ENCODE results near the gene GABRQ. TPM values are rescaled to one million over a fixed set of nuclear protein-coding genes. Genes with fewer than 3 reads are reported as not detected.
"Not testable (repeated sequence)": the region's sequence is repeated elsewhere in the genome, so short reads cannot be mapped to it uniquely, and the experiment has no call there.

The GABRQ gene
- total RNA-seq, 3 donors from 2014 or later = not detected

GRCh38 chrX:152658302-152658701 lies 20.6 kb downstream of the GABRQ start:
- Histone ChIP-seq H3K27ac (no peak overlapping the region), H3K4me3 (no peak overlapping the region), H3K9me3 (peaks cover 0 to 6% of the 10 kb centered on the region in 2 donors), H3K4me1 (no peaks in the 10 kb centered on the region), H3K27me3 (peaks cover 0 to 63% of the 10 kb centered on the region in 2 donors), H3K36me3 (no peaks in the 10 kb centered on the region)
- intact Hi-C loops (cut with DNase I; ENCODE audit: low total_unique reads) = no loop called here
- DNase-seq (ENCODE audit: low spot score in 2 of 2) = no peak
- TF ChIP-seq POLR2A (IDR thresholded peaks at IDR 0.05) (no peak), POLR2AphosphoS5 (IDR thresholded peaks at IDR 0.05) (no peak), CTCF (IDR thresholded peaks at IDR 0.05) (no peak)

- Histone ChIP-seq H3K4me1 (no peaks in the 10 kb centered on the region), H3K36me3 (no peaks in the 10 kb centered on the region), H3K4me3 (no peak overlapping the region), H3K27ac (no peak overlapping the region), H3K27me3 (peaks cover 0 to 27% of the 10 kb centered on the region in 2 donors), H3K9me3 (peaks cover 0 to 23% of the 10 kb centered on the region in 2 donors)
- no peak for DNase-seq (ENCODE audit: low spot score in 2 of 2)
- intact Hi-C loops (cut with DNase I; ENCODE audit: low total_unique reads) = no loop called here
- no peak for TF ChIP-seq POLR2A (IDR thresholded peaks at IDR 0.05)
- no peak for TF ChIP-seq POLR2AphosphoS5 (IDR thresholded peaks at IDR 0.05)
- TF ChIP-seq CTCF (IDR thresholded peaks at IDR 0.05) = no peak
These were observed 25.4 kb downstream of the GABRQ start for GRCh38 chrX:152663086-152663485.

GRCh38 chrX:152674135-152674534 lies 36.4 kb downstream of the GABRQ start:
- H3K27ac ChIP-seq = no peak overlapping the region

GRCh38 chrX:152674652-152675051 lies 37.0 kb downstream of the GABRQ start:
- intact Hi-C loops (cut with DNase I; ENCODE audit: low total_unique reads); H3K27me3 ChIP-seq; H3K36me3 ChIP-seq; H3K4me1 ChIP-seq; H3K4me3 ChIP-seq; H3K27ac ChIP-seq; DNase-seq (ENCODE audit: low spot score in 2 of 2); H3K9me3 ChIP-seq: not testable (repeated sequence)

More at GRCh38 chrX:152674135-152674534, 36.4 kb downstream of the GABRQ start:
- Histone ChIP-seq H3K4me1 (no peaks in the 10 kb centered on the region), H3K4me3 (no peak overlapping the region), H3K36me3 (no peaks in the 10 kb centered on the region), H3K9me3 (peaks cover 0 to 8% of the 10 kb centered on the region in 2 donors), H3K27me3 (peaks cover 0 to 8% of the 10 kb centered on the region in 2 donors)
- intact Hi-C loops (cut with DNase I; ENCODE audit: low total_unique reads) = no loop called here
- no peak for TF ChIP-seq POLR2AphosphoS5 (IDR thresholded peaks at IDR 0.05)
- TF ChIP-seq POLR2A (IDR thresholded peaks at IDR 0.05) = no peak
- no peak for DNase-seq (ENCODE audit: low spot score in 2 of 2)

- DNase-seq (ENCODE audit: low spot score in 2 of 2); H3K27me3 ChIP-seq; H3K4me3 ChIP-seq; H3K9me3 ChIP-seq; intact Hi-C loops (cut with DNase I; ENCODE audit: low total_unique reads); H3K4me1 ChIP-seq; H3K36me3 ChIP-seq; H3K27ac ChIP-seq: not testable (repeated sequence)
These were observed 43.3 kb downstream of the GABRQ start for GRCh38 chrX:152681012-152681411.

- H3K9me3 ChIP-seq; H3K36me3 ChIP-seq; DNase-seq (ENCODE audit: low spot score in 2 of 2); H3K4me1 ChIP-seq; H3K27me3 ChIP-seq; H3K4me3 ChIP-seq; intact Hi-C loops (cut with DNase I; ENCODE audit: low total_unique reads); H3K27ac ChIP-seq: not testable (repeated sequence)
These were observed 60.5 kb downstream of the GABRQ start, which contains the start of gene MAGEA3 for GRCh38 chrX:152697952-152698931. Gene MAGEA3, plus strand, starts transcription at chrX:152698794. Its CDS starts 2,039 bp downstream, at chrX:152700833.

- H3K9me3 ChIP-seq; H3K4me1 ChIP-seq; H3K27ac ChIP-seq; intact Hi-C loops (cut with DNase I; ENCODE audit: low total_unique reads); H3K4me3 ChIP-seq; H3K36me3 ChIP-seq; H3K27me3 ChIP-seq: not testable (repeated sequence)
- DNase-seq (ENCODE audit: low spot score in 2 of 2) = peak in 1 of 2 donors; percentile 22
These were observed 62.7 kb downstream of the GABRQ start for GRCh38 chrX:152700390-152700789.

- H3K36me3 ChIP-seq; intact Hi-C loops (cut with DNase I; ENCODE audit: low total_unique reads): not testable (repeated sequence)
These were observed 68.8 kb downstream of the GABRQ start for GRCh38 chrX:152706500-152706899.

More at GRCh38 chrX:152706500-152706899, 68.8 kb downstream of the GABRQ start:
- H3K4me3 ChIP-seq; H3K9me3 ChIP-seq; H3K27ac ChIP-seq; DNase-seq (ENCODE audit: low spot score in 2 of 2); H3K4me1 ChIP-seq; H3K27me3 ChIP-seq: not testable (repeated sequence)

Measured in breast epithelium (tissue), 4 donors.